ENCODE results near the gene HNRNPA2B1.

The HNRNPA2B1 gene

DNA sequence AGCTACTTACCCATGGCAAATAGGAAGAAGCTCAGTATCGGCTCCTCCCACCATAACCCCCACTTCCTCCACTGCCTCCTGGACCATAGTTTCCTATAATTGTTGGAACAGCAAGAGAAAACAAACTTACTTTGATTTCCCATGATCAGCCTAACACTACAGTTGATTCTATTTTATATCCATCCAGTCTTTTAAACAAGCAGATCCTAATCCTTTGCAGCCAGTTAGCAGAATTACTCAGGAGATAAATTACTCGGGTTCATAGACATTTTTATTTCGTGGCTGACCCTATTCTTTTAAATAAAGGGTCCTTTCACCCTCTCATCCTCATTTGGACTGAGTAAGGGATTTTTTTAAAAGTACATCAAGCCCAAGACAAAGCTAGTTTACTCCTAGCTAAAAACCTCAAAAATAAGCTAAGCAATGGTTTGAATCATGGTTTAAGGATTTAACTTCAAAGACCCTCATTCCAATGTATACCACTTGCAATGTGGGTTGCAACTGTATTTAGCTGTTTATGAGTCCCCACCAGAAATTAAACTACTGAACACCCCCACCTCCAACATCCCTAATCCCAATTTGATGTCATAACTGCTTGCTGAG is 8.0 kb downstream of the HNRNPA2B1 start:
- TF ChIP-seq GATA2 (IDR thresholded peaks at IDR 0.05; ENCODE audit: low read depth, low read length), result no peak
- TF ChIP-seq GATA3 (IDR thresholded peaks at IDR 0.05; ENCODE audit: low read depth, low read length), result no peak

DNA sequence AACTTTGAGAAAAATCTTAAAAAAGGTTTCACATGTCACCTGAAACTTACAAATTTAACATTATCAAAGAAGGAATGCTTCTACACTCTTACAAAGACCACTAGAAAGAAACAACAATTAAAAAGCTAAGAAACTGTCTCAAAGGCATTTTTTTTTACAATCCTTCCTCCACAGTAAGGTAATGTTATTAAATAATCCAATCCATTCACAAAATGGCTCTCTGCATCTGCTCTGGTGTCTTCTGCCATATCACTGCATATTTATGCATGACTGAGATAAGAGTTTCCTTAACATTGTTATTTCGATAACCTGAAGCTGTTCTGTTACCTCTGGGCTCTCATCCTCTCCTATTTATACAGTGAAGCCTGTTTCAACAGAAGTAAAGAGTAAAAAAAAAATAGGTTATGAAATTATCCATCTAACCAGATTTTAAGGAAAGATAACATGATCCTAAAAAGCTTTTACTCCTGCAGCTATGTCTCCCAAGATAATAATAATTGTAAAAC is 8.5 kb downstream of the HNRNPA2B1 start:
- TF ChIP-seq GATA3 (IDR thresholded peaks at IDR 0.05; ENCODE audit: low read depth, low read length), result no peak
- TF ChIP-seq GATA2 (IDR thresholded peaks at IDR 0.05; ENCODE audit: low read depth, low read length), result no peak

DNA sequence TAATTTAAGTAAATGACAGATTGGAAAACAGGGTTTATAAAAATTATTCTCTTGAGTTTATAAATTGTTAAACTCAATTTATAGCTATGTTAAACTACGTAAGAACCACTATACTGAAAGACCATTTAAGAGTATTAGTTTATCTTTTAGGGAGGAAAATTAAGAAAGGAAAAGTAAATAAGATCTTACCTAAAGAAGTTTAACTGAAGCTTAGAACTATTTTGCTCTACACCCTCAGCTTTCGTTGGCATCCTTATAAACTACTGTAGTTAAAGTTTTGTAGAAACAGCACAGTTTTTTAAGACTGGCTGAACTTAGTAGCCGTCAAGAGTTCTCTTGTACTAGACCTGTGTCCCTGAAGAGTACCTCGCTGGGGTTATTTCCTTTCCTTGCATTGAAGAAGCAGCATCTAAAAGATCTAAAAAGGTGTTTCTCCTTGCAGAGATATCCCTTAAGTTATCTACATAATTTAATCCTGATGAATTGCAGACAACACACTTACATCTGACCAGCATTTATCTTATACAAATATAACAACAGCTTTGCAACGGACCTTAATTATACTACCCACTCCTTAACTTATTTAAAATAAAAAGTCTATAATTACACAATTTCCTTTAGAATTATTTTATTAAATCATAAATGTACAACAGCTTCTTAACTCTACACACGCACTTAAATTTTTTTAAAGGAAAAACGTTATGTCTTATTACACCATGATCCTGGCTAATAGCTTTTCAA is 9.1 kb downstream of the HNRNPA2B1 start:
- no peak for TF ChIP-seq GATA2 (IDR thresholded peaks at IDR 0.05; ENCODE audit: low read depth, low read length)
- no peak for TF ChIP-seq GATA3 (IDR thresholded peaks at IDR 0.05; ENCODE audit: low read depth, low read length)

DNA sequence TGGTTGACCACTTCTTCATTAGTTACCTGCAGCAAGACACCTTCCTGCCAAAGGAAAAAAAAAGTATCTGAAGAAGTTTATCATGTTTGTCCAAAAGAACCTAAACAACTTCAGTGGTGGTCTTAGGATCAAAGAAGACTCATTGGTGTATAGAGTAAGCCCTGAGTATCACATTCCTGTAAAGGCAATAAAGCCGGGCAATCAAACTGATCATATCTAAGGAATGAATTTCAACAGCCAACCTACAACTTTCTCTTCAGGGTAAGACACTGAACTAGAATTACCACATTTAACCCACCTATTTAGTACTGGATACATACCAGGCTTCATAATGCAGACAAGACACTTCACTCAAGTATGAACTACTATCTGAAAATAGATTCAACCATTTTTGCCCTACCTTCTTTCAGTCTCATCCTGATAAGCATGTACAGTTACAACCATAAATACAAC is 10.1 kb downstream of the HNRNPA2B1 start:
- no peak for TF ChIP-seq GATA3 (IDR thresholded peaks at IDR 0.05; ENCODE audit: low read depth, low read length)
- no peak for TF ChIP-seq GATA2 (IDR thresholded peaks at IDR 0.05; ENCODE audit: low read depth, low read length)

DNA sequence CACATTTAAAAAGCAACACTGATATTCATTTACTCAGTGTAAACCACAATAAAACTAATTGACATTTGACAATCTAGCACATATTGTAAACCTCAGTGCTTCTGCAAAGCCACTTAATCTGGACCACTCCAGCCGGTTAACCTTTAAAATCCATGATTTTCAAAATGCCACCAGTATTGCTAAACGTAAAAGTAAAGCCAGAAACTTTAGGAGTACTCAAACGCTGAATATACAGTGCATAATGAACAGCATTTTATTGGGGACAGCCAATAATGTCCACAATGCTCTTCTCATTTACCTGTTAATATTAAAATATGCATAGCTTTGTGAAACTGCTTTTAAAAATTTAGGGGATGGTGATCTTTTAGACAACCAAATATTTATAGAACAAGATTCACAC is 10.8 kb downstream of the HNRNPA2B1 start:
- no peak for TF ChIP-seq GATA3 (IDR thresholded peaks at IDR 0.05; ENCODE audit: low read depth, low read length)
- TF ChIP-seq GATA2 (IDR thresholded peaks at IDR 0.05; ENCODE audit: low read depth, low read length), result no peak

DNA sequence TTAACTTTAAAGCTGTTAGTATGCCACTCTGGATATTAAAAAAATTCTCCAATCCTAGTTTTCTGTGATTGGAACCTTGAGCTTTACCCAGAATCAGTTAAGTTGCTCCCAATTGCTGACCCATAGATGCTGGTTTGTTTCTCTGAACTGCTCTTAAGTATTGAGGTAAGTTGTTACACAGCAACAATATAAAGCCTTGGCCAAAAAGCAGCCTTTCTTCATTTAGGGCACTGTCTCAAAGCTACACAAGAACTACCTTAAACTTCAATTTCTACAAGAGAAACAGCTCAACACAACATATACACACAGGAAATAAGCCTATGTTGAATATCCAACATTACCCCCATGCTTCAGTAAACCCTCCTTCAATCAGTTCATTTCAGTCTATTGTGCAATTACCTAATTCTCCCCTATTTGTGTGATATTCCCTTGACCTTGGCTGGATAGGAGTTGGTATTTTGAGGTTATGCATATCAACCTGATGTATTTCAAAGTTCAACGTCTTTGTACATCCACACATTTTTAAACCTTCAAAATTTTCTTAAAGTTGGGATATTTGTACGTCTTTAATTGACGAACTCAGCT is 11.5 kb downstream of the HNRNPA2B1 start:
- TF ChIP-seq GATA2 (IDR thresholded peaks at IDR 0.05; ENCODE audit: low read depth, low read length) (no peak), GATA3 (IDR thresholded peaks at IDR 0.05; ENCODE audit: low read depth, low read length) (no peak)

DNA sequence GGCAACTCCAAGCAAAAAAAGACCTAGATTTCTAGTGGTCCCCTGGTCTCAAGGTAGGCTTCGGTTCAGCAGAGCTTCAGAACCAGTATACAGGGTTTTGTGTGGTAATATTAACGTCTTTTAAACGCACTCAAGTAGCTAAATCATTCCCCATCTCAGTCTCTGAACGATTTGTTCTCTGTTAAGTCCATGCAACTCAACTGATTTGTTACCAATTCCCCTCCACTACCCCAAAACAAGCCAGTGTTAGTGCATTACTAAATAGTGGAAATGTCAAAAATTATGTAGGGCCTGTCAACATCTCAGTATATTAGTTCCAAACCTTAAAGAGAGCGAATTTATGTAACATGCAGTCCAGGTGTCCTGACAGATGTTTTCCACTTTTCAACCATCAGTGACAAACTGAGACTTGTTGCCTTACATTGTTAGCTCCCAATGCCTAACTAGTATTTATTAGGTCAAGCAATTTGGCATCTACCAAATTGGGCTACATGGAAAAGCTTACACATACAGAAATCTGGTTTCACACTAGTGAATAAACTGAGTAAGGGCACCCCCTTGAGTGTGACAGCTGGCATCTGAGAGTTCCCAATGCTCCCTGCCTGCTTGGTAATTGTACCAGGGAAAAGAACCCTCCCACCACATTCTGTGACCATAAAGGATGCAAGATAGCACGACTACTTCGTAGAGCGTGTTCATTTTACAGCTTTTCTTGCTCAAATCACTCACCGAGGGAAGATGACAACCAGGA is 12.2 kb downstream of the HNRNPA2B1 start:
- TF ChIP-seq GATA3 (IDR thresholded peaks at IDR 0.05; ENCODE audit: low read depth, low read length), result no peak
- no peak for TF ChIP-seq GATA2 (IDR thresholded peaks at IDR 0.05; ENCODE audit: low read depth, low read length)

DNA sequence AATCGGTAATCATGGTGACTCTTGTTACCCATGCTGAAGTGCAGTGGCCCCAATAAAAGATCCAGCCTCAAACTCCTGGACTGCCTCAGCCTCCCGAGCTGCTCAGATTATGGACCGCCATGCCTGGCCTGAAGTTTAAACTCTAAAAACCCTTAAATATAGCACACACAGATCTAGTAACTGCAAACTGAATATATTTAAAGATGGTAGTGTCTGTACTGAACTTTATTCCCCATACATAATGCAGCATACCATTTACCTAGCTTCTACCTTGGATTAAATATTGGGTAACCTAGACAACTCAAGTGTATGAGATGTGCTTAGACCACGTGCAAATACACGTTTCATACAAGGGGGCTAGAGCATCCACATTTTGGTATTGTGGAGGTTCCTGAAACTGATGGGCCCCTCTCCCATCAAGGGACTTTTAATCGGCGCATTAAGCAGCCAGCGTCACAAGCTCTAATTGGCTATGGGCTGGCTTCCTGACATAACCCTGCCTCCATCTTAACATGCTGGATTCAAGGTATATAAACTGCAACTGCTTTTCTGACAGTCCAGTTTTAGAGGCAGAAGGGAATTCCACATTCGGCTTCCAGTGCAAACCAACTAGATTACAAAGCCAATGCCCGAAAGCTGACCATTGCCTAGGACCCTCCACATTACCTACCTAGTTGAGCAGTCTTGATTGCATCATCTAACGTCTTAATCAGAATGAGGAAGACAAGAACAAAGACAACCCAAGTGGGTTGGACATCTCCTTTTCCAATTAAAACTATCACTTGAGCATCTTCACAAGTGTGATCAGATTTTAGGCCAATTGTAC is 13.0 kb downstream of the HNRNPA2B1 start:
- TF ChIP-seq GATA3 (IDR thresholded peaks at IDR 0.05; ENCODE audit: low read depth, low read length) (no peak), GATA2 (IDR thresholded peaks at IDR 0.05; ENCODE audit: low read depth, low read length) (no peak)

DNA sequence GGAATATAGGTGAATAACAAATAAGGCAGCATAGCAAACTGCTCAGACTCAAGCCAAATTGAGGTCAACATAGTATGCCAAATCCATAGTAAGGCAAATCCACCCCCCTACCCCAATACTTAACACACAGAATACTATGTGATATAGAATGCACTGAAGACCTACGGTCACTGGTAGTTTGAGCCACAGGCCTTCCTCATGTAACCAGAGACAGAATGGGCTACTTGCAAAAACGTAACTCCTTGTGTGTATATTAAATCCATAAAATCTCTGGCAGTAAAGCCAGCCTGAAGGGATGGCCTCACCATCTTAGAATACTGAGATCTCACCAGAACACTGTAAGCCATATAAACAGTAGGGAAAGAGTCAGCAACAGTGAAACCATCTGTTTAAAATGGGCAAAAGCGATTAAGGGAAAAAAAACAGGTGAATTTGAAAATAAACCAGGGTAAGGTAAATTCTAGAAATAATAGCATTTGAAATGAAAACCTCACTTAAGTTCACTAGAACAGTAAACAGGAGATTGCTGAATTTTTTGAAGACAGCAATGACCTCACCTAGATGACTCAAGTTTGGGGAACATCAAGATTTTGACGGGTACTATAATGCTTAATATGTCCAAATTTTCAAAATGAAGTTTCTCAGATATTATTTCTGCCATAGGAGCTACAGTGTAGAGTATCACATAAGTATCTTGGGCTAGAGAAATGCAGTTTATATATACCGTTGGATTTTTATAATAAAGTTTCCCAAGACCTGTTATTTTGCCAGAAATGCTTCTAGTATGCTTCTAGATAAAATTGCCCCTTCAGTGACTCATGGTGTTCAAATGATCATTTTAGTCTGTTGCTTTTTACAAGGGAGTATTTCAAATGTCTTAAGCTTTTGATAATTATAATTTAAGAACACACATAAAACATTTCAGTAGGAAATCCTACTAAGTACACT is 13.9 kb downstream of the HNRNPA2B1 start:
- TF ChIP-seq GATA2 (IDR thresholded peaks at IDR 0.05; ENCODE audit: low read depth, low read length), result no peak

DNA sequence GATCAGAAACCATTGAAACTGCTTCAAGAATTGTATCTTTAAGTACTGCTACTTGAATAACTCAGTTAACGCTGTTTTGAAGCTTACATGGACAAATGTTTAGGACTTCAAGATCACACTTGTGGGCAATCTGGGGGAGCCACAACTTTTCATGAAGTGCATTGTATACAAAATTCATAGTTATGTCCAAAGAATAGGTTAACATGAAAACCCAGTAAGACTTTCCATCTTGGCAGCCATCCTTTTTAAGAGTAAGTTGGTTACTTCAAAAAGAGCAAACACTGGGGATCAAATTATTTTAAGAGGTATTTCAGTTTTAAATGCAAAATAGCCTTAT is 14.7 kb downstream of the HNRNPA2B1 start:
- TF ChIP-seq GATA2 (IDR thresholded peaks at IDR 0.05; ENCODE audit: low read depth, low read length), result no peak
- no peak for TF ChIP-seq GATA3 (IDR thresholded peaks at IDR 0.05; ENCODE audit: low read depth, low read length)

DNA sequence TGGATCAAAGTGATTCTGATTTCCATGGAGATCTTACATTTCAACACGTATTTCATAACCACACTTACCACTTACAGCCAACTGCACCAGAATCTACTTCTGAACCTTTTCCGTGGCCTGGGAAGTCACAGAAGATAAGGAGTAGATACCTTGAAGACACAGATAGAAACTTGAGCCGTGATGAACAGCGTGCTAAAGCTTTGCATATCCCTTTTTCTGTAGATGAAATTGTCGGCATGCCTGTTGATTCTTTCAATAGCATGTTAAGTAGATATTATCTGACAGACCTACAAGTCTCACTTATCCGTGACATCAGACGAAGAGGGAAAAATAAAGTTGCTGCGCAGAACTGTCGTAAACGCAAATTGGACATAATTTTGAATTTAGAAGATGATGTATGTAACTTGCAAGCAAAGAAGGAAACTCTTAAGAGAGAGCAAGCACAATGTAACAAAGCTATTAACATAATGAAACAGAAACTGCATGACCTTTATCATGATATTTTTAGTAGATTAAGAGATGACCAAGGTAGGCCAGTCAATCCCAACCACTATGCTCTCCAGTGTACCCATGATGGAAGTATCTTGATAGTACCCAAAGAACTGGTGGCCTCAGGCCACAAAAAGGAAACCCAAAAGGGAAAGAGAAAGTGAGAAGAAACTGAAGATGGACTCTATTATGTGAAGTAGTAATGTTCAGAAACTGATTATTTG is 15.3 kb downstream of the HNRNPA2B1 start:
- TF ChIP-seq GATA2 (IDR thresholded peaks at IDR 0.05; ENCODE audit: low read depth, low read length) (no peak), GATA3 (IDR thresholded peaks at IDR 0.05; ENCODE audit: low read depth, low read length) (no peak)

Data from SH-SY5Y (cell line).